HCT116 (cell line): ENCODE results near the gene C6orf62.

Source experiments
- EGR1 ChIP-seq: IDR thresholded peaks from 2 replicates; pipeline ENCODE4 v1.6.1; 2012; ENCODE audit warnings: low read depth
- POLR2A ChIP-seq: IDR thresholded peaks from 2 replicates; pipeline ENCODE4 v1.7.0; 2011; ENCODE audit warnings: borderline replicate concordance; ENCODE audit not compliant: insufficient read depth, insufficient read length; ENCODE audit errors: extremely low read depth
- REST ChIP-seq: IDR thresholded peaks from 2 replicates; pipeline ENCODE4 v1.6.1; 2012; ENCODE audit warnings: low read depth
- TCF7L2 ChIP-seq: IDR thresholded peaks from 2 replicates; pipeline ENCODE4 v1.7.0; 2011; ENCODE audit warnings: borderline replicate concordance, inconsistent platforms; ENCODE audit not compliant: insufficient read depth, insufficient read length; ENCODE audit errors: extremely low read depth

- TF ChIP-seq EGR1 (no peak), REST (no peak), TCF7L2 (no peak), POLR2A (no peak)
These were observed 25.9 kb downstream of the C6orf62 start for GRCh38 chr6:24692848-24693592.
